Tibial nerve (tissue), 4 donors: ENCODE data around the gene DENND1A.

Source experiments
- EP300 ChIP-seq, 2 donors: sonication (generic); formaldehyde crosslinking; IDR thresholded peaks; one replicate each; pipeline ENCODE4 v1.6.1; 2017; ENCODE audit warnings: antibody characterized with exemption in 2 of 2, mild to moderate bottlenecking in 1 of 2
- POLR2A ChIP-seq, 2 donors: fragments of 450-650 bp; IDR thresholded peaks; one replicate each; pipeline ENCODE4 v1.6.1; 2017; ENCODE audit warnings: antibody characterized with exemption in 2 of 2, mild to moderate bottlenecking in 2 of 2, moderate library complexity in 2 of 2
- TF ChIP-seq, protein P1 (sequence below), 5 experiments: fragments of 200-600 bp in 3 of 5; fragments of 450-650 bp in 2 of 5; sonication (generic) in 3 of 5; IDR thresholded peaks; one replicate each; pipeline ENCODE4 v1.5.1; 2016 to 2019; ENCODE audit warnings: antibody characterized with exemption in 5 of 5, mild to moderate bottlenecking in 3 of 5, moderate library complexity in 2 of 5

DNA sequence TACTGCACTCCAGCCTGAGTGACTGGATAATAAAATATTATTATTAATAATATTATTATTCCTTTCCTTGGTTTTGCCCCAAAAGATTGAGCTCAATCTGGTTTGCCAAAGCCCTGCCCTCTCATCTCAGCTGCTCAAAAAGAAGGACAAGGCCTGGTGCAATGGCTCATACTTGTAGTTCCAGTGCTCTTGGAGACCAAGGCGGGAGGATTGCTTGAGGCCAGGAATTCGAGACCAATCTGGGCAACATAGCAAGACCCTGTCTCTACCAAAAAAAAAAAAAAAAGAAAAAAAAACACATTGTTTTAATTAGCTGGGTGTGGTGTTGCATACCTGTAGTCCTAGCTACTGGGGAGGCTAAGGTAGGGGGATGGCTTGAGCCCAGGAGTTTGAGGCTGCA, 13.7 kb upstream of the DENND1A start:
- TF ChIP-seq, protein P1, sequence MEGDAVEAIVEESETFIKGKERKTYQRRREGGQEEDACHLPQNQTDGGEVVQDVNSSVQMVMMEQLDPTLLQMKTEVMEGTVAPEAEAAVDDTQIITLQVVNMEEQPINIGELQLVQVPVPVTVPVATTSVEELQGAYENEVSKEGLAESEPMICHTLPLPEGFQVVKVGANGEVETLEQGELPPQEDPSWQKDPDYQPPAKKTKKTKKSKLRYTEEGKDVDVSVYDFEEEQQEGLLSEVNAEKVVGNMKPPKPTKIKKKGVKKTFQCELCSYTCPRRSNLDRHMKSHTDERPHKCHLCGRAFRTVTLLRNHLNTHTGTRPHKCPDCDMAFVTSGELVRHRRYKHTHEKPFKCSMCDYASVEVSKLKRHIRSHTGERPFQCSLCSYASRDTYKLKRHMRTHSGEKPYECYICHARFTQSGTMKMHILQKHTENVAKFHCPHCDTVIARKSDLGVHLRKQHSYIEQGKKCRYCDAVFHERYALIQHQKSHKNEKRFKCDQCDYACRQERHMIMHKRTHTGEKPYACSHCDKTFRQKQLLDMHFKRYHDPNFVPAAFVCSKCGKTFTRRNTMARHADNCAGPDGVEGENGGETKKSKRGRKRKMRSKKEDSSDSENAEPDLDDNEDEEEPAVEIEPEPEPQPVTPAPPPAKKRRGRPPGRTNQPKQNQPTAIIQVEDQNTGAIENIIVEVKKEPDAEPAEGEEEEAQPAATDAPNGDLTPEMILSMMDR (IDR thresholded peaks at IDR 0.05): no peak
- TF ChIP-seq POLR2A (IDR thresholded peaks at IDR 0.05): no peak
- no peak for TF ChIP-seq EP300 (IDR thresholded peaks at IDR 0.05)
